ENCODE measurements around the gene MARK4. TPM values are rescaled to one million over a fixed set of nuclear protein-coding genes. Genes with fewer than 3 reads are reported as not detected.
A peak's percentile ranks its signal among the peaks of the same experiment; 100 is the strongest.

Gene MARK4
- total RNA-seq, 1 donor: 18.1 TPM

- no peaks in the 10 kb centered on the region for H3K27me3 ChIP-seq (ENCODE audit: insufficient read depth, low read length)
- no peaks in the 10 kb centered on the region for H3K4me1 ChIP-seq (ENCODE audit: insufficient read depth, low read length)
- DNase-seq (ENCODE audit: insufficient read length, low spot score, missing footprints): peak; percentile 65
- no peak overlapping the region for H3K27ac ChIP-seq (ENCODE audit: low read depth, low read length)
- H3K4me2 ChIP-seq (ENCODE audit: insufficient read depth, low read length): no peak overlapping the region
- peaks cover 22% of the 10 kb centered on the region for H4K20me1 ChIP-seq (ENCODE audit: insufficient read depth, low read length)
- no peak overlapping the region for H3K4me3 ChIP-seq (ENCODE audit: insufficient read depth, low read length)
- peaks cover 78% of the 10 kb centered on the region for H3K36me3 ChIP-seq (ENCODE audit: insufficient read depth, low read length)
- TF ChIP-seq CTCF (IDR thresholded peaks at IDR 0.05; ENCODE audit: extremely low read depth, low read depth, low read length): no peak
- H2AFZ ChIP-seq (ENCODE audit: low read length): no peak overlapping the region
- no peaks in the 10 kb centered on the region for H3K79me2 ChIP-seq (ENCODE audit: insufficient read depth, low read length)
- no peaks in the 10 kb centered on the region for H3K9me3 ChIP-seq (ENCODE audit: low read depth, low read length)
Observed at GRCh38 chr19:45354241-45354842, 103.3 kb downstream of the MARK4 start.

Other genes starting within 250 kb of the MARK4 start
- gene RELB, start 249.8 kb upstream of the MARK4 start, total RNA-seq: 8.5 and 9.8 TPM in 2 replicates
- gene CLASRP, start 212.2 kb upstream of the MARK4 start, total RNA-seq: 17.0 and 17.1 TPM in 2 replicates
- gene ZNF296, start 174.8 kb upstream of the MARK4 start, total RNA-seq: under 0.01 TPM in 1 of 2 replicates, not detected in the other
- gene GEMIN7, start 172.0 kb upstream of the MARK4 start, total RNA-seq: 8.3 and 14.8 TPM in 2 replicates
- 43.9 and 53.6 TPM in 2 replicates for gene PPP1R37, start 158.1 kb upstream of the MARK4 start, total RNA-seq
- 0.29 TPM in 1 of 2 replicates, not detected in the other for gene NKPD1, start 90.3 kb upstream of the MARK4 start, total RNA-seq
- gene TRAPPC6A, start 73.0 kb upstream of the MARK4 start, total RNA-seq: 13.8 and 17.4 TPM in 2 replicates
- 7.2 and 10.0 TPM in 2 replicates for gene BLOC1S3, start 72.5 kb upstream of the MARK4 start, total RNA-seq
- not detected in 2 replicates for gene EXOC3L2, start 5.9 kb upstream of the MARK4 start, total RNA-seq
- under 0.01 and 0.36 TPM in 2 replicates for gene CKM, start 71.6 kb downstream of the MARK4 start, total RNA-seq
- gene KLC3, start 89.5 kb downstream of the MARK4 start, total RNA-seq: 0.29 and 0.72 TPM in 2 replicates
- gene ERCC2, start 119.3 kb downstream of the MARK4 start, total RNA-seq: 47.4 and 52.5 TPM in 2 replicates
- gene PPP1R13L, start 153.8 kb downstream of the MARK4 start, total RNA-seq: 6.9 and 8.5 TPM in 2 replicates
- 10.5 and 10.6 TPM in 2 replicates for gene POLR1G, start 155.4 kb downstream of the MARK4 start, total RNA-seq
- gene ERCC1, start 172.6 kb downstream of the MARK4 start, total RNA-seq: 88.4 and 96.3 TPM in 2 replicates
- 3.3 and 3.8 TPM in 2 replicates for gene FOSB, start 216.7 kb downstream of the MARK4 start, total RNA-seq
- 6.2 TPM in 2 replicates for gene RTN2, start 245.8 kb downstream of the MARK4 start, total RNA-seq
- gene PPM1N, start 247.2 kb downstream of the MARK4 start, total RNA-seq: 0.29 and 0.36 TPM in 2 replicates